HL-60 (cell line): ENCODE data around the gene ASB14.

Experiments used
- DNase-seq, 2 experiments: peaks; one replicate each; pipeline ENCODE4 v3.0.0-alpha.2; 2010 to 2020; ENCODE audit warnings: low read depth in 1 of 2, low spot score in 1 of 2
- H3K27ac ChIP-seq: fragments of 250-450 bp; sonication (Bioruptor Pico); replicated peaks from 2 replicates; pipeline ENCODE4 v1.5.1; 2020; ENCODE audit warnings: mild to moderate bottlenecking, moderate library complexity
- H3K27me3 ChIP-seq: fragments of 250-450 bp; sonication (Bioruptor Pico); 2 replicates; pipeline ENCODE4 v1.5.1; 2021; ENCODE audit warnings: mild to moderate bottlenecking, moderate library complexity; ENCODE audit not compliant: insufficient read depth, poor library complexity, severe bottlenecking
- H3K4me3 ChIP-seq: replicated peaks from 2 replicates; pipeline ENCODE4 v1.5.1; 2011; ENCODE audit warnings: mild to moderate bottlenecking, control low read depth, low read length; ENCODE audit not compliant: insufficient read depth
- CTCF ChIP-seq: IDR thresholded peaks from one replicate; pipeline ENCODE4 v1.5.1; 2011; ENCODE audit warnings: low read length, control low read depth, inconsistent platforms; ENCODE audit not compliant: insufficient read depth
- GABPA ChIP-seq: IDR thresholded peaks from 2 replicates; pipeline ENCODE4 v1.6.1; 2012; ENCODE audit warnings: low read depth
- POLR2AphosphoS5 ChIP-seq: IDR thresholded peaks from 2 replicates; pipeline ENCODE4 v1.6.1; 2012; ENCODE audit warnings: low read depth
- REST ChIP-seq: IDR thresholded peaks from 2 replicates; pipeline ENCODE4 v1.6.1; 2012; ENCODE audit warnings: low read depth; ENCODE audit not compliant: insufficient replicate concordance
- SPI1 ChIP-seq: IDR thresholded peaks from 2 replicates; pipeline ENCODE4 v1.6.1; 2012; ENCODE audit warnings: low read depth, mild to moderate bottlenecking, borderline replicate concordance

The ASB14 gene

GRCh38 chr3:57227930-57228751, 64.3 kb downstream of the ASB14 start:
- H3K4me3 ChIP-seq: peak overlapping the region; percentile 84
- peak overlapping the region; percentile 85 for H3K27ac ChIP-seq
- TF ChIP-seq POLR2AphosphoS5: no peak
- TF ChIP-seq REST: no peak
- peak in 1 of 2 experiments; percentile 46 for DNase-seq
- no peaks in the 10 kb centered on the region for H3K27me3 ChIP-seq

GRCh38 chr3:57227204-57227929, 65.1 kb downstream of the ASB14 start, which contains the start of gene APPL1:
APPL1 (plus strand) TSS chr3:57227729; CDS start chr3:57227884, 155 bp downstream.
- TF ChIP-seq REST: peak; percentile 6
- TF ChIP-seq GABPA: no peak
- TF ChIP-seq POLR2AphosphoS5: peak; percentile 84; the same call in 1 of the 2 replicates
- peak; percentile 67 to 91 for DNase-seq
- Histone ChIP-seq H3K27ac (peak within 1 kb of the TSS; percentile 85), H3K4me3 (peak within 1 kb of the TSS; percentile 84), H3K27me3 (no peaks in the 10 kb centered on the region)

GRCh38 chr3:57226176-57226575, 66.3 kb downstream of the ASB14 start:
- H3K27ac ChIP-seq: peak overlapping the region; percentile 85
- peak in 1 of 2 experiments; percentile 4 for DNase-seq
- H3K27me3 ChIP-seq: no peaks in the 10 kb centered on the region
- no peak overlapping the region for H3K4me3 ChIP-seq
- TF ChIP-seq REST (no peak), GABPA (no peak), CTCF (no peak), POLR2AphosphoS5 (no peak), SPI1 (no peak)

GRCh38 chr3:57224856-57225255, 67.6 kb downstream of the ASB14 start:
- Histone ChIP-seq H3K27ac (no peak overlapping the region), H3K4me3 (no peak overlapping the region), H3K27me3 (no peaks in the 10 kb centered on the region)
- no peak for DNase-seq
- TF ChIP-seq SPI1 (no peak), GABPA (no peak), POLR2AphosphoS5 (no peak), CTCF (no peak), REST (no peak)
